HepG2 (cell line): ENCODE data around the gene ZNF839. TPM values are rescaled to one million over a fixed set of nuclear protein-coding genes. Genes with fewer than 3 reads are reported as not detected.
A peak's percentile ranks its signal among the peaks of the same experiment; 100 is the strongest.

ENCODE experiments used
- CHD4 ChIP-seq: fragments of 200-600 bp; sonication (generic); IDR thresholded peaks from 2 replicates; pipeline ENCODE4 v1.7.0; 2017; ENCODE audit warnings: mild to moderate bottlenecking, low read length, borderline replicate concordance
- DPF2 ChIP-seq: sonication (generic); formaldehyde crosslinking; IDR thresholded peaks from 2 replicates; pipeline ENCODE4 v1.4.0; 2020; ENCODE audit warnings: mild to moderate bottlenecking, low read depth, missing genetic modification reagents, borderline replicate concordance
- FIP1L1 ChIP-seq: fragments of 200-400 bp; formaldehyde crosslinking; IDR thresholded peaks from 2 replicates; pipeline ENCODE4 v1.6.1; 2018; ENCODE audit warnings: low read depth, mild to moderate bottlenecking, low read length, moderate library complexity, borderline replicate concordance; ENCODE audit not compliant: insufficient read depth
- HNRNPLL ChIP-seq: fragments of 200-400 bp; formaldehyde crosslinking; IDR thresholded peaks from 2 replicates; pipeline ENCODE4 v1.6.1; 2017; ENCODE audit warnings: mild to moderate bottlenecking, low read depth, low read length; ENCODE audit not compliant: poor library complexity, severe bottlenecking
- KDM5B ChIP-seq: sonication (generic); formaldehyde crosslinking; IDR thresholded peaks from 2 replicates; pipeline ENCODE4 v1.4.0; 2020; ENCODE audit warnings: missing genetic modification reagents, mild to moderate bottlenecking, borderline replicate concordance
- MEIS2 ChIP-seq: sonication (generic); formaldehyde crosslinking; IDR thresholded peaks from 2 replicates; pipeline ENCODE4 v1.9.0; 2021; ENCODE audit warnings: mild to moderate bottlenecking, missing genetic modification reagents
- NFE2 ChIP-seq: sonication (generic); formaldehyde crosslinking; IDR thresholded peaks from 2 replicates; pipeline ENCODE4 v1.4.0; 2020; ENCODE audit warnings: missing genetic modification reagents
- SATB2 ChIP-seq: sonication (generic); formaldehyde crosslinking; IDR thresholded peaks from 2 replicates; pipeline ENCODE4 v1.5.0; 2020; ENCODE audit warnings: missing genetic modification reagents
- SKI ChIP-seq: fragments of 450-650 bp; IDR thresholded peaks from one replicate; pipeline ENCODE4 v1.6.1; 2018; ENCODE audit warnings: mild to moderate bottlenecking; ENCODE audit not compliant: partially characterized antibody
- U2AF2 ChIP-seq: fragments of 200-400 bp; formaldehyde crosslinking; IDR thresholded peaks from 2 replicates; pipeline ENCODE4 v1.6.1; 2017; ENCODE audit warnings: low read depth, mild to moderate bottlenecking, low read length
- ZEB1 ChIP-seq: IDR thresholded peaks from 2 replicates; pipeline ENCODE4 v1.6.1; 2012; ENCODE audit warnings: mild to moderate bottlenecking, low read depth, inconsistent platforms; ENCODE audit not compliant: insufficient replicate concordance
- ZNF432 ChIP-seq: sonication (generic); formaldehyde crosslinking; IDR thresholded peaks from 2 replicates; pipeline ENCODE4 v1.5.0; 2020; ENCODE audit warnings: missing genetic modification reagents, mild to moderate bottlenecking, borderline replicate concordance
- ZNF556 ChIP-seq: sonication (generic); formaldehyde crosslinking; IDR thresholded peaks from 2 replicates; pipeline ENCODE4 v1.4.0; 2020; ENCODE audit warnings: mild to moderate bottlenecking, missing genetic modification reagents, borderline replicate concordance
- ZNF614 ChIP-seq: IDR thresholded peaks from 2 replicates; pipeline ENCODE4 v1.6.1; 2018; ENCODE audit warnings: missing biosample characterization, missing genetic modification reagents, inconsistent platforms, borderline replicate concordance
- ZNF749 ChIP-seq: sonication (generic); formaldehyde crosslinking; IDR thresholded peaks from 2 replicates; pipeline ENCODE4 v1.8.0; 2022; ENCODE audit warnings: mild to moderate bottlenecking, missing genetic modification reagents, moderate library complexity, borderline replicate concordance
- ZNF775 ChIP-seq: sonication (generic); formaldehyde crosslinking; IDR thresholded peaks from 2 replicates; pipeline ENCODE4 v1.4.0; 2020; ENCODE audit warnings: missing genetic modification reagents, mild to moderate bottlenecking, moderate library complexity, borderline replicate concordance
- polyA plus RNA-seq, 8 experiments: library from polyadenylated mRNA; depleted of rRNA in 3 of 8; stranded (reverse) in 7 of 8; unstranded in 1 of 8; fragments of >200 nt; fragmentation: Illumina TruSeq in 4 of 8; extraction: Trizol in 4 of 8; gene quantifications; 2 replicates each; pipeline versions ENCODE4 v1.2.1 to v1.2.3, GENCODE V29; 2011 to 2016; ENCODE audit warnings: low read depth in 4 of 8, missing spikeins in 1 of 8, mixed read lengths in 1 of 8; ENCODE audit not compliant: insufficient read depth in 1 of 8
- total RNA-seq, 5 experiments: library from RNA; depleted of rRNA; stranded (reverse); fragments of >200 nt; fragmentation: Illumina TruSeq; extraction: Trizol; gene quantifications; 2 replicates each; pipeline ENCODE4 v1.2.3, GENCODE V29; 2016; ENCODE audit warnings: low read depth in 1 of 5
- TF ChIP-seq, protein P1 (sequence below): IDR thresholded peaks from 2 replicates; pipeline ENCODE4 v1.6.1; 2018; ENCODE audit warnings: missing genetic modification reagents
- TF ChIP-seq, protein P2 (sequence below): sonication (generic); formaldehyde crosslinking; conservative IDR thresholded peaks from 2 replicates; pipeline ENCODE4 v1.8.0; 2022; ENCODE audit warnings: low read depth, missing genetic modification reagents
- TF ChIP-seq, protein P3 (sequence below): IDR thresholded peaks from 2 replicates; pipeline ENCODE4 v1.6.1; 2016

Gene ZNF839
- total and polyA plus RNA-seq, 2 of the 13 experiments (the other 11 are each of a cell fraction or from before 2014, with no cell fraction given): 11.1 to 12.8 TPM

DNA sequence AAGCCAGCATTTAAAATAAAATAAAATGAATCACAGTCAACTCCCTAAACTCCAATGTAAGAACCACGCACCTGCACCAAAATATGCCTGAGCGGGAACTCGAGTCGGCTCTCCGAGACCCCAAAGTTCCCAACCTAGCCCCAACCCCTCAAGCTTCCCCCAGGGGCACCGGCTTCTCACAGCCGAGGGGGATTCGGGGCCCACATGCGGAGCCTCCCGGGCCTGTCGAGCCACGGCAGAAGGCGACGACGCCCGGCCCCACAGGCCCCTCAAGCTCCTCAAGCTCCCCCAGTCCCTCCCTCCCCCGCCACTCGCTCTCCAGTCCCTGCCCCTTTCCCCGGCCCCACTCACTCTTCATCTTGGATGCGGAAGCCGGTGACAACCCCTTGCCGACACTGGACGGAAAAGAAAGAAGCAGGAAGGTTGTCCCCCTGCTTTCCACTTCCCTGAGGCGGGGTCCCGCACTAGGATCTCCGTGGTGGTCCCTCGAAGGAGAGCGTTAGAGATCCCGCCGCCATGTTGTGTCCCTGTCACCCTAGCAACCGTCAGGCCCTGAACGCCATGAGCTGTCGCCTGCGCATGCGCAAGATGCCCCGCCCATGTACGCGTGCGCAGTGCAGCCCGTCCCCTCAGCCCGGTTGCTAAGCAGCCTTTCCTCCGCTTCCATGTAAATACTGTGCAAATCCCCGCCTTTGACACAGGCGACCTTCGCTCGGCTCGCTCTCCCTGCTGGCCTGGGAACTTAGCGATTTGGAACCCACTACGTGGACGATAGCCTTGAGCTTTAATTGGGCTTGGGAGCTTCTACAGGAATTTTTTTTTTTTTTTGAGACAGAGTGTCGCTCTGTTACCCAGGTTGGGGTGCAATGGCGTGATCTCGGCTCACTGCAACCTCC, 14.7 kb upstream of the ZNF839 start, which contains the start of gene MOK (continued):
- TF ChIP-seq, protein P1, sequence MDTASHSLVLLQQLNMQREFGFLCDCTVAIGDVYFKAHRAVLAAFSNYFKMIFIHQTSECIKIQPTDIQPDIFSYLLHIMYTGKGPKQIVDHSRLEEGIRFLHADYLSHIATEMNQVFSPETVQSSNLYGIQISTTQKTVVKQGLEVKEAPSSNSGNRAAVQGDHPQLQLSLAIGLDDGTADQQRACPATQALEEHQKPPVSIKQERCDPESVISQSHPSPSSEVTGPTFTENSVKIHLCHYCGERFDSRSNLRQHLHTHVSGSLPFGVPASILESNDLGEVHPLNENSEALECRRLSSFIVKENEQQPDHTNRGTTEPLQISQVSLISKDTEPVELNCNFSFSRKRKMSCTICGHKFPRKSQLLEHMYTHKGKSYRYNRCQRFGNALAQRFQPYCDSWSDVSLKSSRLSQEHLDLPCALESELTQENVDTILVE (CRISPR knock-in tag): peak; percentile 26; the same call in 1 of the 2 replicates
- TF ChIP-seq HNRNPLL (peak; percentile 53), ZNF775 (CRISPR knock-in tag) (no peak), KDM5B (CRISPR knock-in tag) (0 out of 2 replicates have a peak, but pooled peaks have one; percentile 66), MEIS2 (CRISPR knock-in tag) (no peak), CHD4 (no peak), ZNF749 (CRISPR knock-in tag) (no peak), NFE2 (CRISPR knock-in tag) (no peak), ZEB1 (no peak), SKI (peak; percentile 31), ZNF556 (CRISPR knock-in tag) (peak; percentile 65; the same call in 1 of the 2 replicates), ZNF432 (CRISPR knock-in tag) (no peak), SATB2 (CRISPR knock-in tag) (no peak), FIP1L1 (no peak), ZNF614 (peak; percentile 61; the same call in 1 of the 2 replicates), DPF2 (CRISPR knock-in tag) (peak; percentile 44; the same call in 1 of the 2 replicates), U2AF2 (no peak)
- TF ChIP-seq, protein P2, sequence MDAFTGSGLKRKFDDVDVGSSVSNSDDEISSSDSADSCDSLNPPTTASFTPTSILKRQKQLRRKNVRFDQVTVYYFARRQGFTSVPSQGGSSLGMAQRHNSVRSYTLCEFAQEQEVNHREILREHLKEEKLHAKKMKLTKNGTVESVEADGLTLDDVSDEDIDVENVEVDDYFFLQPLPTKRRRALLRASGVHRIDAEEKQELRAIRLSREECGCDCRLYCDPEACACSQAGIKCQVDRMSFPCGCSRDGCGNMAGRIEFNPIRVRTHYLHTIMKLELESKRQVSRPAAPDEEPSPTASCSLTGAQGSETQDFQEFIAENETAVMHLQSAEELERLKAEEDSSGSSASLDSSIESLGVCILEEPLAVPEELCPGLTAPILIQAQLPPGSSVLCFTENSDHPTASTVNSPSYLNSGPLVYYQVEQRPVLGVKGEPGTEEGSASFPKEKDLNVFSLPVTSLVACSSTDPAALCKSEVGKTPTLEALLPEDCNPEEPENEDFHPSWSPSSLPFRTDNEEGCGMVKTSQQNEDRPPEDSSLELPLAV: no peak
- TF ChIP-seq, protein P3, sequence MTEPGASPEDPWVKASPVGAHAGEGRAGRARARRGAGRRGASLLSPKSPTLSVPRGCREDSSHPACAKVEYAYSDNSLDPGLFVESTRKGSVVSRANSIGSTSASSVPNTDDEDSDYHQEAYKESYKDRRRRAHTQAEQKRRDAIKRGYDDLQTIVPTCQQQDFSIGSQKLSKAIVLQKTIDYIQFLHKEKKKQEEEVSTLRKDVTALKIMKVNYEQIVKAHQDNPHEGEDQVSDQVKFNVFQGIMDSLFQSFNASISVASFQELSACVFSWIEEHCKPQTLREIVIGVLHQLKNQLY (CRISPR knock-in tag): no peak
